ENCODE data around the gene SHISA5.

GRCh38 chr3:48502121-48502520 lies 1.9 kb downstream of the SHISA5 start:
- TF ChIP-seq POLR2AphosphoS5 (IDR thresholded peaks at IDR 0.05; ENCODE audit: borderline replicate concordance, low read depth, low read length) (no peak), EZH2 (IDR thresholded peaks at IDR 0.05) (no peak), FOXP2 (optimal IDR thresholded peaks at IDR 0.05; ENCODE audit: control extremely low read depth, extremely low read length, insufficient read depth) (no peak)

Data from SK-N-MC (cell line).